ENCODE results near the gene KCNJ5.

The KCNJ5 gene

DNA sequence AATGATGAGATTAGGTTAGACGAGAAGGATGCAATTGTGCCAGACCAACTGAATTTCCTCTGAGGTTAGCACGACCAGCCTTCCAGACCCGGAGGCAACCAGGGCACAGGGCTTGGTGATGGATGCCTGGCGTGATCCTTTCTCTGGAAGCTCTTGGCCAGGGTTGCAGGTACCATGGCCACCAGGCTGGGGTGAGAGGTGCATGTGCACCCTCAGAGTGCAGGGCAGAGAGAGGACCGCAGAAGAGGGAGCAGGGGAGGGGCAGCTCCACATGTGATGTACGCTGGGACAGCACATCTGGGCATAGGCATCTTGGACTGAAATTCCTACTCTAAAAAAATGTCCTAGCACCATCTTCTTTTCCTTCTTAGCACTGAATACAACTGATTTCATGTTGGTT lies 34.9 kb upstream of the KCNJ5 start:
- no peak overlapping the region for H3K4me3 ChIP-seq (ENCODE audit: low read depth in 1 of 2, low read length in 2 of 2)
- H3K79me2 ChIP-seq (ENCODE audit: insufficient read depth, low read length), result no peaks in the 10 kb centered on the region
- no peaks in the 10 kb centered on the region for H3K4me1 ChIP-seq (ENCODE audit: insufficient read depth, low read length)
- H3K4me2 ChIP-seq (ENCODE audit: insufficient read depth, low read length), result no peak overlapping the region
- H3K27ac ChIP-seq (ENCODE audit: low read length), result no peak overlapping the region
- H3K27me3 ChIP-seq (ENCODE audit: insufficient read depth, low read length, poor library complexity), result no peaks in the 10 kb centered on the region
- no peak overlapping the region for H2AFZ ChIP-seq (ENCODE audit: low read depth, low read length)
- H4K20me1 ChIP-seq (ENCODE audit: insufficient read depth, low read length), result no peaks in the 10 kb centered on the region
- H3K36me3 ChIP-seq (ENCODE audit: insufficient read depth, low read length), result no peaks in the 10 kb centered on the region
- TF ChIP-seq EZH2 (IDR thresholded peaks at IDR 0.05; ENCODE audit: borderline replicate concordance, low read depth, low read length, severe bottlenecking), result no peak
- TF ChIP-seq, protein P1, sequence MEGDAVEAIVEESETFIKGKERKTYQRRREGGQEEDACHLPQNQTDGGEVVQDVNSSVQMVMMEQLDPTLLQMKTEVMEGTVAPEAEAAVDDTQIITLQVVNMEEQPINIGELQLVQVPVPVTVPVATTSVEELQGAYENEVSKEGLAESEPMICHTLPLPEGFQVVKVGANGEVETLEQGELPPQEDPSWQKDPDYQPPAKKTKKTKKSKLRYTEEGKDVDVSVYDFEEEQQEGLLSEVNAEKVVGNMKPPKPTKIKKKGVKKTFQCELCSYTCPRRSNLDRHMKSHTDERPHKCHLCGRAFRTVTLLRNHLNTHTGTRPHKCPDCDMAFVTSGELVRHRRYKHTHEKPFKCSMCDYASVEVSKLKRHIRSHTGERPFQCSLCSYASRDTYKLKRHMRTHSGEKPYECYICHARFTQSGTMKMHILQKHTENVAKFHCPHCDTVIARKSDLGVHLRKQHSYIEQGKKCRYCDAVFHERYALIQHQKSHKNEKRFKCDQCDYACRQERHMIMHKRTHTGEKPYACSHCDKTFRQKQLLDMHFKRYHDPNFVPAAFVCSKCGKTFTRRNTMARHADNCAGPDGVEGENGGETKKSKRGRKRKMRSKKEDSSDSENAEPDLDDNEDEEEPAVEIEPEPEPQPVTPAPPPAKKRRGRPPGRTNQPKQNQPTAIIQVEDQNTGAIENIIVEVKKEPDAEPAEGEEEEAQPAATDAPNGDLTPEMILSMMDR (IDR thresholded peaks at IDR 0.05; ENCODE audit: borderline replicate concordance, extremely low read depth, low read length, poor library complexity, severe bottlenecking), result no peak
- H3K9ac ChIP-seq (ENCODE audit: low read depth, low read length), result no peak overlapping the region
- ATAC-seq (ENCODE audit: insufficient read depth, low read depth), result no peak
- DNase-seq, result no peak
- H3K9me3 ChIP-seq (ENCODE audit: insufficient read depth, low read length, severe bottlenecking), result no peaks in the 10 kb centered on the region

GRCh38 chr11:128857341-128857740 lies 33.8 kb upstream of the KCNJ5 start:
- Histone ChIP-seq H3K4me2 (ENCODE audit: insufficient read depth, low read length) (no peak overlapping the region), H3K9ac (ENCODE audit: low read depth, low read length) (no peak overlapping the region), H3K4me1 (ENCODE audit: insufficient read depth, low read length) (no peaks in the 10 kb centered on the region), H3K36me3 (ENCODE audit: insufficient read depth, low read length) (no peaks in the 10 kb centered on the region), H3K79me2 (ENCODE audit: insufficient read depth, low read length) (no peaks in the 10 kb centered on the region), H3K9me3 (ENCODE audit: insufficient read depth, low read length, severe bottlenecking) (no peaks in the 10 kb centered on the region), H3K27me3 (ENCODE audit: insufficient read depth, low read length, poor library complexity) (no peaks in the 10 kb centered on the region), H3K4me3 (ENCODE audit: low read depth in 1 of 2, low read length in 2 of 2) (no peak overlapping the region), H3K27ac (ENCODE audit: low read length) (no peak overlapping the region), H2AFZ (ENCODE audit: low read depth, low read length) (no peak overlapping the region), H4K20me1 (ENCODE audit: insufficient read depth, low read length) (no peaks in the 10 kb centered on the region)
- TF ChIP-seq EZH2 (IDR thresholded peaks at IDR 0.05; ENCODE audit: borderline replicate concordance, low read depth, low read length, severe bottlenecking), result no peak
- TF ChIP-seq, protein P1 (IDR thresholded peaks at IDR 0.05; ENCODE audit: borderline replicate concordance, extremely low read depth, low read length, poor library complexity, severe bottlenecking), result no peak
- DNase-seq (no peak), ATAC-seq (ENCODE audit: insufficient read depth, low read depth) (no peak)

GRCh38 chr11:128859563-128860441 lies 31.4 kb upstream of the KCNJ5 start:
- ATAC-seq (ENCODE audit: insufficient read depth, low read depth), result peak; percentile 75
- Histone ChIP-seq H3K79me2 (ENCODE audit: insufficient read depth, low read length) (no peaks in the 10 kb centered on the region), H3K4me1 (ENCODE audit: insufficient read depth, low read length) (no peaks in the 10 kb centered on the region), H4K20me1 (ENCODE audit: insufficient read depth, low read length) (no peaks in the 10 kb centered on the region), H3K4me3 (ENCODE audit: low read depth in 1 of 2, low read length in 2 of 2) (no peak overlapping the region), H3K27me3 (ENCODE audit: insufficient read depth, low read length, poor library complexity) (no peaks in the 10 kb centered on the region), H3K9ac (ENCODE audit: low read depth, low read length) (no peak overlapping the region), H3K9me3 (ENCODE audit: insufficient read depth, low read length, severe bottlenecking) (no peaks in the 10 kb centered on the region), H3K36me3 (ENCODE audit: insufficient read depth, low read length) (no peaks in the 10 kb centered on the region), H3K27ac (ENCODE audit: low read length) (no peak overlapping the region), H2AFZ (ENCODE audit: low read depth, low read length) (no peak overlapping the region), H3K4me2 (ENCODE audit: insufficient read depth, low read length) (no peak overlapping the region)
- DNase-seq, result peak; percentile 53
- TF ChIP-seq EZH2 (IDR thresholded peaks at IDR 0.05; ENCODE audit: borderline replicate concordance, low read depth, low read length, severe bottlenecking), result no peak
- TF ChIP-seq, protein P1 (IDR thresholded peaks at IDR 0.05; ENCODE audit: borderline replicate concordance, extremely low read depth, low read length, poor library complexity, severe bottlenecking), result peak; percentile 75
